Measurements from ENCODE around the gene CGB2.
"Not testable (repeated sequence)": the region's sequence is repeated elsewhere in the genome, so short reads cannot be mapped to it uniquely, and the experiment has no call there.

CGB2 gene

GRCh38 chr19:49059053-49059452, 27.4 kb downstream of the CGB2 start:
- H3K27me3 ChIP-seq (ENCODE audit: low read depth) = no peaks in the 10 kb centered on the region
- in situ Hi-C loops (cut with MboI; ENCODE audit: low sequenced_read_pairs) = no loop called here

GRCh38 chr19:49061000-49061399, 29.3 kb downstream of the CGB2 start:
- H3K36me3 ChIP-seq (replicated peaks) = no peaks in the 10 kb centered on the region
- H3K4me3 ChIP-seq = no peak overlapping the region
- no peaks in the 10 kb centered on the region for H3K9me3 ChIP-seq
- no peak for DNase-seq (ENCODE audit: low spot score in 2 of 2)
- H3K4me1 ChIP-seq = peaks cover 4% of the 10 kb centered on the region
- in situ Hi-C loops (cut with MboI; ENCODE audit: low sequenced_read_pairs) = no loop called here
- H3K27me3 ChIP-seq (ENCODE audit: low read depth) = no peaks in the 10 kb centered on the region

More at GRCh38 chr19:49059053-49059452, 27.4 kb downstream of the CGB2 start:
- no peaks in the 10 kb centered on the region for H3K36me3 ChIP-seq (replicated peaks)
- H3K4me3 ChIP-seq = no peak overlapping the region
- DNase-seq (ENCODE audit: low spot score in 2 of 2) = no peak
- no peaks in the 10 kb centered on the region for H3K9me3 ChIP-seq
- H3K4me1 ChIP-seq = peaks cover 4% of the 10 kb centered on the region

GRCh38 chr19:49061445-49061844, 29.8 kb downstream of the CGB2 start:
- no peaks in the 10 kb centered on the region for H3K36me3 ChIP-seq (replicated peaks)
- H3K27me3 ChIP-seq (ENCODE audit: low read depth) = no peaks in the 10 kb centered on the region
- in situ Hi-C loops (cut with MboI; ENCODE audit: low sequenced_read_pairs) = no loop called here
- peaks cover 4% of the 10 kb centered on the region for H3K4me1 ChIP-seq
- H3K4me3 ChIP-seq = no peak overlapping the region
- H3K9me3 ChIP-seq = no peaks in the 10 kb centered on the region
- no peak for DNase-seq (ENCODE audit: low spot score in 2 of 2)

- Histone ChIP-seq H3K4me1 (no peaks in the 10 kb centered on the region; the same call in 1 of the 2 replicates), H3K36me3 (replicated peaks) (no peaks in the 10 kb centered on the region), H3K4me3 (no peak overlapping the region), H3K9me3 (no peaks in the 10 kb centered on the region), H3K27me3 (ENCODE audit: low read depth) (0 out of 2 replicates have a peak, but pooled peaks cover 2% of the 10 kb centered on the region)
- in situ Hi-C loops (cut with MboI; ENCODE audit: low sequenced_read_pairs) = no loop called here
- no peak for DNase-seq (ENCODE audit: low spot score in 2 of 2)
Measured at GRCh38 chr19:49064029-49064629, 32.4 kb downstream of the CGB2 start.

GRCh38 chr19:49064768-49065611, 33.3 kb downstream of the CGB2 start, which contains the start of gene NTF4:
TSS of gene NTF4 (minus strand) at chr19:49064818. CDS start at chr19:49061997, 2,821 bp downstream.
- H3K36me3 ChIP-seq (replicated peaks) = no peaks in the 10 kb centered on the region
- in situ Hi-C loops (cut with MboI; ENCODE audit: low sequenced_read_pairs) = no loop called here
- H3K4me1 ChIP-seq = no peaks in the 10 kb centered on the region; the same call in 1 of the 2 replicates
- H3K4me3 ChIP-seq = peak within 1 kb of the TSS; percentile 4; the same call in 1 of the 2 replicates
- H3K9me3 ChIP-seq = no peaks in the 10 kb centered on the region
- 0 out of 2 replicates have a peak, but pooled peaks cover 2% of the 10 kb centered on the region for H3K27me3 ChIP-seq (ENCODE audit: low read depth)
- DNase-seq (ENCODE audit: low spot score in 2 of 2) = peak; percentile 24 to 78

- H3K36me3 ChIP-seq (replicated peaks) = no peaks in the 10 kb centered on the region
- no peak overlapping the region for H3K4me3 ChIP-seq
- H3K27me3 ChIP-seq (ENCODE audit: low read depth) = 0 out of 2 replicates have a peak, but pooled peaks cover 2% of the 10 kb centered on the region
- in situ Hi-C loops (cut with MboI; ENCODE audit: low sequenced_read_pairs) = no loop called here
- no peaks in the 10 kb centered on the region; the same call in 1 of the 2 replicates for H3K4me1 ChIP-seq
- DNase-seq (ENCODE audit: low spot score in 2 of 2) = no peak
- H3K9me3 ChIP-seq = no peaks in the 10 kb centered on the region
Measured at GRCh38 chr19:49065905-49066512, 34.3 kb downstream of the CGB2 start.

- Histone ChIP-seq H3K27me3 (ENCODE audit: low read depth) (0 out of 2 replicates have a peak, but pooled peaks cover 2% of the 10 kb centered on the region), H3K4me3 (no peak overlapping the region), H3K4me1 (no peaks in the 10 kb centered on the region; the same call in 1 of the 2 replicates), H3K9me3 (no peaks in the 10 kb centered on the region), H3K36me3 (replicated peaks) (no peaks in the 10 kb centered on the region)
- DNase-seq (ENCODE audit: low spot score in 2 of 2) = no peak
- in situ Hi-C loops (cut with MboI; ENCODE audit: low sequenced_read_pairs) = no loop called here
Measured at GRCh38 chr19:49067554-49067953, 35.9 kb downstream of the CGB2 start.

- Histone ChIP-seq H3K4me1 (no peaks in the 10 kb centered on the region; the same call in 1 of the 2 replicates), H3K4me3 (no peak overlapping the region), H3K36me3 (replicated peaks) (no peaks in the 10 kb centered on the region), H3K9me3 (no peaks in the 10 kb centered on the region), H3K27me3 (ENCODE audit: low read depth) (peaks cover 14% of the 10 kb centered on the region)
- no peak for DNase-seq (ENCODE audit: low spot score in 2 of 2)
- in situ Hi-C loops (cut with MboI; ENCODE audit: low sequenced_read_pairs) = no loop called here
Measured at GRCh38 chr19:49069026-49069425, 37.3 kb downstream of the CGB2 start.

- no peaks in the 10 kb centered on the region for H3K9me3 ChIP-seq
- in situ Hi-C loops (cut with MboI; ENCODE audit: low sequenced_read_pairs) = no loop called here
- no peaks in the 10 kb centered on the region; the same call in 1 of the 2 replicates for H3K4me1 ChIP-seq
- peaks cover 20% of the 10 kb centered on the region for H3K27me3 ChIP-seq (ENCODE audit: low read depth)
- H3K4me3 ChIP-seq = no peak overlapping the region
- no peak for DNase-seq (ENCODE audit: low spot score in 2 of 2)
- H3K36me3 ChIP-seq (replicated peaks) = no peaks in the 10 kb centered on the region
Measured at GRCh38 chr19:49070416-49070815, 38.7 kb downstream of the CGB2 start.

- Histone ChIP-seq H3K36me3 (replicated peaks) (no peaks in the 10 kb centered on the region), H3K9me3 (no peaks in the 10 kb centered on the region), H3K4me3 (no peak overlapping the region), H3K4me1 (no peaks in the 10 kb centered on the region; the same call in 1 of the 2 replicates), H3K27me3 (ENCODE audit: low read depth) (peaks cover 20% of the 10 kb centered on the region)
- in situ Hi-C loops (cut with MboI; ENCODE audit: low sequenced_read_pairs) = no loop called here
- peak in 1 of 2 experiments; percentile 56 for DNase-seq (ENCODE audit: low spot score in 2 of 2)
Measured at GRCh38 chr19:49071860-49072547, 40.3 kb downstream of the CGB2 start.

DNA sequence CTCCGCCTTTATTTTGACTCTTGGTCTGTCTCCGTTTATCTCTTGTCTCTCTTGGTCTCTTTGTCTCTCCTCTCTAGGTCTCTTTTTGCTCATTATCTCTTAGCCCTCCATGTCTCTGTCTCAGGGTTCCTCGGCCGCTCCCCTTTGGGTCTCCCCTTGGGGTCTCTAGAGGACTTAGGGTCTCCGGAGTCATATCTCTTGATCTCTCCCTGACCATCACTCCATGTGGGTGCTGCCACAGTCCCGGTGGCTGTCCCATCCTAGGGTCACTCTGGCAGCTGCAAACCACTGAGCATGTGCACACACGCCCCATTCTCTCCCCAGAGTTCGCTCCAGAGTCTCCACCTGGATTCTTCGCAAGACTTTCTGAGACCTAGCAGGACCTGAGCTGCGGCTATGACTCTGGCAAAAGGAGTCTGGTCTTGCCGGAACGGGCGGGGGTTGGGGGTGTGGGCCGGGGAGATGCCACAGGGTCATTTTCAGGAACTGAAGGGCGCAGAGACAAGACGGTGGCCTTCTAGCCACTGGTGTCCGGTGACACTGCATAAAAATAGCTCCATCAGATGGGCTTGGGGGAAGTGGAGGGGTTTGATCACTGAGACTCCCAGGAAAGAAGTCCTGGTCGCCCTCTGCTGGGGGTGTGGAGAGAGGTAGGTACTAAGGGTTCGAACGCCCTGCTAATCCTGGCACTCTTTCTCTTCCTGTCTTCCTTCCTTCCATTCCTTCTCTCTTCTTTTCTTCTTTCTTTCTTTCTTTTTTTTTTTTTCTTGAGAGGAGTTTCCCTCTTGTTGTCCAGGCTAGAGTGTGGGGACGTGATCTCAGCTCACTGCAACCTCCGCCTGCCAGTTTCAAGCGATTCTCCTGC, 42.1 kb downstream of the CGB2 start:
- in situ Hi-C loops (cut with MboI; ENCODE audit: low sequenced_read_pairs) = no loop called here
- peak; percentile 42 to 73 for DNase-seq (ENCODE audit: low spot score in 2 of 2)
- Histone ChIP-seq H3K36me3 (replicated peaks) (no peaks in the 10 kb centered on the region), H3K27me3 (ENCODE audit: low read depth) (peaks cover 20% of the 10 kb centered on the region), H3K9me3 (no peaks in the 10 kb centered on the region), H3K4me3 (no peak overlapping the region), H3K4me1 (no peaks in the 10 kb centered on the region; the same call in 1 of the 2 replicates)

DNA sequence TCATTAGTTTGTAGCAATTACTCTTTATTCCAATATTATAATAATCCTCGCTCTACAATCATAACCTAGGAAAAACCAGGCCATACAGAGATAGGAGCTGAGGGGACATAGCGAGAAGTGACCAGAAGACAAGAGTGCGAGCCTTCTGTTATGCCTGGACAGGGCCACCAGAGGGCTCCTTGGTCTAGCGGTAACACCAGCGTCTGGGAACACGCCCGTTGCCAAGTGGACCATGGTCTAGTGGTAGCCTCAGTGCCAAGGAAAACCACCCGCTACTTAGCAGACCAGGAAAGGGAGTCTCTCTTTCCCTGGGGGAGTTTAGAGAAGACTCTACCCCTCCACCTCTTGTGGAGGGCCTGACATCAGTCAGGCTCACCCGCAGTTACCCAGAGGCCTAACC, 43.2 kb downstream of the CGB2 start:
- H3K9me3 ChIP-seq; in situ Hi-C loops (cut with MboI; ENCODE audit: low sequenced_read_pairs); H3K36me3 ChIP-seq (replicated peaks); H3K4me1 ChIP-seq; H3K4me3 ChIP-seq: not testable (repeated sequence)
- peaks cover 18% of the 10 kb centered on the region for H3K27me3 ChIP-seq (ENCODE audit: low read depth)
- DNase-seq (ENCODE audit: low spot score in 2 of 2) = peak in 1 of 2 experiments; percentile 76
